Iris pigment epithelial cell (primary cell): Measurements from ENCODE around the gene CTBP1.
A peak's percentile ranks its signal among the peaks of the same experiment; 100 is the strongest.

Source experiments
- DNase-seq: peaks from one replicate; pipeline ENCODE4 v3.0.0-alpha.2; 2011; ENCODE audit warnings: low read depth

Gene CTBP1

DNA sequence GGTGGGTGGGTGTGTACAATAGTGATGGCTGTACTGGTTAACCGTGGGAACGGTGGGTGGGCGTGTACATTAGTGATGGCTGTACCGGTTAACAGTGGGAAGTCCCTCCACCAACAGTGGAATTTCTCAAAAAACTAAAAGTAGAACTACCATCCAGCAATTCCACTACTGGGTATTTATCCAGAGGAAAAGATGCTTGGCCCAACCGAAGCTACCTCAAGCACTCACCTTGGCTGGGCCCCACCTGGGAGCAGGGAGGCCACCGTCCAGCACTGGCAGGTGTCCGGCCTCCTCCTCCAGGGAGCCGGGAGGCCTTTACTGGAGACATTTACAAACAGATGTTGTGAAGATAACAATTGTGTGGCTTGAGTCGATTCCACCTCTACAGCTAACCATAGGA, 34.8 kb upstream of the CTBP1 start:
- DNase-seq = no peak

- no peak for DNase-seq
Measured at GRCh38 chr4:1279253-1279652, 30.3 kb upstream of the CTBP1 start.

DNA sequence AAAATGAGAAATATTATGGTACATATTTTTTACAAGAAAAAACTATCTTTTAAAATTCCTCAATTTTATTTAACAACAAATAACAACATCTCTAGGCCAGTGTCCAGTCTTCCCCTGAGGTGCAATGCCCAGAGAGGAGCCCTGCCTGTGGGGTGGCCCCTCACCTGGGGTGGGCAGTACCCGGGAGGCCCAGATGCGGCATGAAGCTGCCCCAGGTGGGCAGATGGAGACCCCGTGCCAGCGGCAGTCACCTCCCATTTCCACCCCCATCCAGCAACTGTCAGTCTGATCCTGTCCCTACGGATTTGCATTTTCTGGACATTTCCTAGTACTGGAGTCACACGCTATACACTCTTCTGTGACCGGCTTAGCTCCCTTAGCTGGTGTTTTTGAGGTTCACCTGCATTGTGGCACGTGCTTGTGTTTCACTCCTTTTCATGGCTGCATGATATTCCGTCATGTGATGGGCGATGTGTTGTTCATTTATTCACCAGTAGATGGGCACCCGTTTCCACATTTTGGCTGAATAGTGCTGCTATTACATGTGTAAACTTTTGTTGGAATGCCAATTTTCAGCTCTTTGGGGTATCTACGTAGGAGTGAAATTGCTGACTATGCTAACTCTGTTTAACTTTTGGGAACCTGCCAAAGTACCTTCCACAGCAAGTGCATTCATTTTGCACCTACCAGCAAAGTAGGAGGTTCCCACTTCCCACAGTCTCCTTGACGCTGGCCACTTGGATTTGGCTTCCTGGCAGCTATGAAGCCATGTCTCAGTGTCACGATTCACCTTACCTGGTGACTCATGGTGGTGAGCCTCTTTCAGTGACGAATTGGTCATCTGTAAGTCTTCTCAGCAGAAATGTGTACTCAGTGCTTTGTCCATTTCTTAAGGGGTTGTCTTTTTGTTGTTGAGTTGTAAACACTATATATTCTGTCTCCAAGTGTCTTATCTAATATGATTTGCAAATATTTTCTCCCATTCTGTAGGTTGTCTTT, 29.0 kb upstream of the CTBP1 start:
- DNase-seq = no peak

DNA sequence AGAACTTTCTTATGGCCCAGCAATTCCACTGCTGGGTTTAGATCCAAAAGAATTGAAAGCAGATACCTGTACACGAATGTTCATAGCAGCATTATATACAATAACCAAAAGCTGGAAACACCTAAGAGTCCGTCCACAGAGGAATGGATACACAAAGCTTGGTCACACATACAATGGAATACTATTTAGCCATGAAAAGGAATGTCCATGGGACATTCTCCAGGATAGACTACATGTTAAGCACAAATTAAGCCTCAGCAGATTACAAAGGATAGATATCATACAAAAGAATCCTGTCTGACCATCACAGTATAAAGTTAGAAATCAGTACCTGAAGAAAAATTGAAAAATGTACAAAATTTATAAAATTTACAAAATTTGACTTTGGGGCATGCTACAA, 28.1 kb upstream of the CTBP1 start:
- DNase-seq = no peak

DNA sequence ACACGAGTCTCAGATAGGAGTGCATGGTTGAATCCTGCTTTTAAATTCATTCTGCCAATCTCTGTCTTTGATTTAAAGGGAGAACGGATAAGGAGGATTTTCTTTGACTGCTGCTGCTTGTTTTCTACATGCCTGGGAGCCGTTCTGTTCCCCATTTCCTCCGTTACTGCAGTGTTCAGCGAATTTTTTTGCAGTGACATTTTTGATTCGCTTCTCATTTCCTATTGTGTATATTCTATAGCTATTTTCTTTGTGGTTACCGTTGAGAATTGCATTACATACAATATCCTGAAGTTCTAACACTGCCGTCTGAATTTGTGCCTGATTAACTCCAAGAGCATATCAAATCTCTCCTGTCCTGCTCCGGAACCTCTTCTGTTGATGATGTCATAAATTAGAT, 25.9 kb upstream of the CTBP1 start:
- no peak for DNase-seq

- no peak for DNase-seq
Measured at GRCh38 chr4:1271686-1272085, 22.8 kb upstream of the CTBP1 start.

GRCh38 chr4:1269209-1269608, 20.3 kb upstream of the CTBP1 start:
- DNase-seq = no peak

DNA sequence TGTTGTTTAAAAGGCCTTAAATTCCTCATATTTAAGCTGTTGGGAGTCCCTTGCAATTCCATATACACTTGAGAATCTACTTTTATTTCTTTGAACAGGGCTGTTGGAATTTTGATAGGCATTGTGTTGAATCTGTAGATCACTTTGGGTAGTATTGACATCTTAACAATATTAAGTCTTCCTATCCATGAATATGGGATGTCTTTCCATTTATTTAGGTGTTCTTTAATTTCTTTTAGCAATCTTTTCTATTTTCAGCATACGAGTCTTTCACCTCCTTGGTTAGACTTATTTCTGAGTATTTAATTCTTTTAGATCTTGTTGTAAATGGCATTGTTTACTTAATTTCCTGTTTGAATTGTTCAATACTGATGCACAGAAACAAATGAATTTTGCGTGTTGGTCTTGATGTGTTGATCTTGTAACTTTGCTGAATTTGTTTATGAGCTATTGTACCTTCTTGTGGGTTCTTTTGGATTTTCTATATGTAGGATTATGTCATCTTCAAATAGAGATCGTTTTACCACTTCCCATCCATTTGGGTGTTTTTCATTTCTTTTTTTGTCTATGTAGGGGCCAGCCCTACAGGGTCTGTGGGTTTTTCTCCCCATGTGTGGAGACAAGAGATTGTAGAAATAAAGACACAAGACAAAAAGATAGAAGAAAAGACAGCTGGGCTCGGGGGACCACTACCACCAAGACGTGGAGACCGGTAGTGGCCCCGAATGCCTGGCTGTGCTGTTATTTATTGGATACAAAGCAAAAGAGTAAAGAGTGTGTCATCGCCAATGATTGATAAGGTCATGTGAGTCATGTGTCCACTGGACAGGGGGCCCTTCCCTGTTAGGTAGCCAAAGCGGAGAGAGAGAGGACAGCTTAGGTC, 18.2 kb upstream of the CTBP1 start:
- DNase-seq = no peak

DNA sequence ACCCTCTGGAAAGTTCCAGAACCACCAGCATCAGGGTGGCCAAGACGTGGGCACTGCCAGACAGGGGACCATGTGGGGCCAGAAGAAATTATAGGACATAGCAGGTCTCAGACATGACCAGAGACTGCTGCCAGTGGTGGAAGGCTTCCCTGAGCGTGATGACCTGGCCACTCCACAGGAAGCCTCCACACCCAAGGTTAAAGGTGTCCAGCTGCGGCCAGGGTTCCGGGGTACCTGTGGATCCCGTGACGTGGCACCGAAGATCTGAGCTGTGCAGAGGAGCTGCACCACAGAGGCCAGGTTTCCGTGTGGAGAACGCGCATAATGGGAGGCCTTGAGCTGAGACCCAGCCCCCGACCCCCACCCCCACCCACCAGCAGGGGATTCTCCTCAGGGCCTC, 16.4 kb upstream of the CTBP1 start:
- no peak for DNase-seq

- DNase-seq = no peak
Measured at GRCh38 chr4:1264942-1265341, 16.0 kb upstream of the CTBP1 start.

DNA sequence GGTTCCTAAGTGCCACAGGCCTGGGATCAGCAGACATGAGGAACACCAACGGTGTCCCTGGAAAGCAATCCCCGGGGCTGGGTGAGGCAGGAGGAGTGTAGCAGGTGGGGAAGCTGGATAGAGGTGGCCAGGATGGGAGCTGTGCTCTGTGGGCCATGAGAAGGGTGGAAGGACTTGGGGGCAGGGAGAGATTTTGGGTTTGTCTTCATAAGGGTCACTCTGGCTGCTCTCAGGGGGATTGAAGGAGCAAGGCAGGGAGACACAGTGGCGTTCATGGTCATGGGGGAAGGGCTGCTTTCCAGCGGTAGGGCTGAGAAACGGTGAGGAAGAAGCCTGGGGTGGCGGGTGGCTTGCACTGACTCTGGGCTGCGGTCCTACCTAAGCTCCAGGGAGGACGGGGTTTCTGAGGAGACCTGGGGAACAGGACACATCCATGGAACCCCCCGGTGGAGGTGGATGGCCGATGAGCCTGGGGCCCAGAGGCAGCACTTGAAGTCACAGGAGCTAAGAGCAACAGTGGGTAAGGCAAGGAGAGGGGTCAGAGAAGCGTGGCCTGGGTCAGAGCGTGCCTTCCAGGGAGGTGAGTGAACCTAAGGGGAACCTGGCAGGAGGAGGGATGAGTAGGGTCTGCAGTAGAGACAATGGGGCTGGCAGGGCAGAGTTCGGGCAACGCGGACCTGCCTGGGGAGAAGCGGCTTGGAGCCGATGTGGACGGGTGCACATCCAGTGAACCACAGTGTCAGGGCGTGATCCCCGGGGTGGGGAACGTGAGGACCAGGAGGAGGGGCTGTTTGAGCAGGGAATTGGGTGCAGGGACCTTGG, 12.4 kb upstream of the CTBP1 start:
- no peak for DNase-seq

DNA sequence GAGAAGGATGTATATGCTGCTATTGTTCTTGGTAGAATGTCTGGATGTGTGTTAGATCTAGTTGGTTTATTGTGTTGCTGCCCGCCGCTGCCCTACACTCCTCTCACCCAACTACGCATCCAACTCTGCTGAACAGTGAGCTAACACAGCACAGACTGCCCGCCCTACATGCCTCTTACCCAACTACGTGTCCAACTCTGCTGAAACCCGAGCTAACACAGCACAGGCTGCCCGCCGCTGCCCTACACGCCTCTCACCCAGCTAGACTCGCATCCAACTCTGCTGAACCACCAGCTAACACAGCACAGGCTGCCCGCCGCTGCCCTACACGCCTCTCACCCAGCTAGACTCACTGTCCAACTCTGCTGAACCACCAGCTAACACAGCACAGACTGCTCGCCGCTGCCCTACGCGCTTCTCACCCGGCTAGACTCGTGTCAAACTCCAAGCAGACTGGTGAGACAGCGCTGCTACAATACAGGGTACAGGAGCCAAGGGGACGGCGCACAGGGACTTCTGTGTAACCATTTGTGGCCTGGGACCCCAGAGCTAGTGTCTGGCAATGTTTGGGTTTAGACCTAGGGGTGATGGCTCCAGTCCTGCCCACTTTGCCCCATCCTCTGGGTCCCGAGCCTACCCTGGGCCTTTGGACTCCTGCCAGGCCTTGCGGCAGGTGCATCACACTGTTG, 11.6 kb upstream of the CTBP1 start:
- DNase-seq = no peak

DNA sequence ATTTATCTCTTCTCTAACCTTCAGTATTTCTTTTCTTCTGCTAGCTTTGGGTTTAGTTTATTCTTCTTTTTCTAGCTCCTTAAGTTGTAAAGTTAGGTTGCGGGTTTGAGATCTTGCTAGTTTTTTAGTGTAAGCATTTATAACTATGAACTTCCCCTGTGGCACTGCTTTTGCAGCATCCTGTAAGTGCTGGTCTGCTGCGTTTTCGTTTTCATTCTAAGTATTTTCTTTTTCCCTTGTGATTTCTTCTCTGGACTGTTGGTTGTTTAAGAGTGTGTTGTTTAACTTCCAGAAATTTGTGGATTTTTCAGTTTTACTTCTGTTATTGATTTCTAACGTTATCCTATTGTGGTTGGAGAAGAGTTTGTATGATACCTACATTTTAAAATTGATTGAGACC, 11.0 kb upstream of the CTBP1 start:
- no peak for DNase-seq

GRCh38 chr4:1258457-1258856, 9.5 kb upstream of the CTBP1 start:
- DNase-seq = no peak

- DNase-seq = no peak
Measured at GRCh38 chr4:1255699-1256098, 6.8 kb upstream of the CTBP1 start.

DNA sequence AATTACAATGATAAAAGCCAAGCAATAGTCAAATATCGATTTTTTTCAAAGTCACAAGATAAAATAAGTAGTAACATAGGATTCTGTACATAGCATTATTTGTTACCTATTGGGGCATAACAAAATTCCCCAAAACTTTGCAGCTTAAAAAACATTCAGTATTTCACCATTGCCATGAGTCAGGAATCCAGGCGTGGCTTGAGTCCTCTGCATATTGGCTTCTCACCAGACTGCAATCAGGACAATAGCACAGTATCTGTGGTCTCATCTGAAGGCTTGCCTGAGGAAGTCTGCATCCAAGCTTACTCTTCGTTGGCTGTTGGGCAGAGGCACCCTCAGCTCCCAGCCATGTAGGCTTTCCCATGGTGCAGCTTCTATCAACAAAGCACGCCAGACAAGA, 6.2 kb upstream of the CTBP1 start:
- peak; percentile 50 for DNase-seq

DNA sequence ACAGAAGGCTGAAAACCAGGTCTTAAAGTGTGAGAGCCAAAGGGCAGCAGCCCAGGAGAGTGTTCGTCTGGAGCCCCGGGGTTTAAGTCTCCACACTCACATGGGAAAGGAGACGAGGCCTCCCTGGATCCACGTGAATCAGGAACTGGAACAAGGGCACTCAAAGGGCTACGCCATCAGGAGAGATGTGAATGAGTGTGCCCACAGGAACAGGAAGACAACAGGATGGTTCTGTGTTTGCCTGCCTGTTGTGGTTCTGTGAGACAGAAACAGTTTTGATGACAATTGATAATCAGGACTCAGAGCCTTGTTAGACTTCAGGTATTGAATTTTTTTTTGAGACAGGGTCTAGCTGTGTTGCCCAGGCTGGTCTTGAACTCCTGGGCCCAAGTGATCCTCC, 4.9 kb upstream of the CTBP1 start:
- DNase-seq = no peak

GRCh38 chr4:1252928-1253492, 4.1 kb upstream of the CTBP1 start:
- DNase-seq = no peak

GRCh38 chr4:1251773-1252066, 2.8 kb upstream of the CTBP1 start:
- no peak for DNase-seq

DNA sequence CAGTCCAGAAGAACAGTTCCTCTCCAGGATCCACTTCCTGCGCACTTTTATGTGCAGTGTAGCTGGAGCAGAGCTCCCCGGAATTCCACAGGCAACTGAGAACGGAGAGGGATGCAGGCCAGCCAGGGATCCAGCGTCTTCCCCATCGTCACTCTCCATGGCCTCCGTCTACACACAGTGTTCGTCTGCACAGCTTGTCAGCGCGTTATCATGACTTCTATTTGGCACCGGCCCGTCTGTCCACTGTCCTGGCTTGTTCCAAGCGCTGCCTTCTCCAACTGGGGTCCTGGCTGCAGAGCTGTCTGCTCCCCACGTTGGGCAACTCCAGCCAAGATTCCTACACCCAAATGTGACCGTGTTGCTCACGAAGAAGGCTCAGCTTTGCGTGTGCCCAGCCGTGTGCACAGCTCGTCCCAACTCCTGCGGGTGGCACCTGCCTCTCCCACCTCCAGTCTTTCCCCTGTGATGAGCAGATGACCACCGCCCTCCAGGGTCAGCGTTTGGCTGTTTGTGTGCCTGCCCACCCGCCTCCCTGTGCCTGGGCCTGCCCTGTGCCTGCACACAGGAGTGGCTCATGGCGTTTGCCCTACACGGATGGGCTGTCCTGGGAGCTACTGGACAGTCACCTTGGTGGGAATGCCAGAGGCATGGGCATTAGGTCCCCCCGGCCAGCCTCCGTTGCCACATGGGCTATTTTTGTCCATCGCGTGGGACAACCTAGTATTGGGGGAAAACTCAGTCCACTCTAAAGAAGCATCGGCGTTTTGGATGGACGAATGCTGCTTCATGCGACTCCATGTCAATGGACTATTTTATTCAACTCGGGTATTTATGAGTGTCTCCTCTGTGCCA, 2.2 kb upstream of the CTBP1 start:
- no peak for DNase-seq

- DNase-seq = no peak
Measured at GRCh38 chr4:1250527-1250812, 1.5 kb upstream of the CTBP1 start.
